ENCODE results near the gene DIAPH2.

GRCh38 chrX:96909291-96909690 lies 224.6 kb downstream of the DIAPH2 start:
- TF ChIP-seq CTCF (IDR thresholded peaks at IDR 0.05) (no peak), POLR2A (IDR thresholded peaks at IDR 0.05) (no peak)
